ENCODE data around the gene PLEKHG4B.

- no peak for TF ChIP-seq EZH2 (optimal IDR thresholded peaks at IDR 0.05; ENCODE audit: low read depth, low read length)
- no peak for TF ChIP-seq CTCF (IDR thresholded peaks at IDR 0.05; ENCODE audit: low read length)
- TF ChIP-seq EZH2phosphoT487 (IDR thresholded peaks at IDR 0.05; ENCODE audit: low read length) = no peak
These were observed 104.4 kb downstream of the PLEKHG4B start for GRCh38 chr5:196350-196749.

Data from MM.1S (cell line).